GM10847 (cell line): ENCODE data around the gene DOCK10.
A peak's percentile ranks its signal among the peaks of the same experiment; 100 is the strongest.

ENCODE experiments used
- POLR2A ChIP-seq: IDR thresholded peaks from 2 replicates; pipeline ENCODE4 v1.6.1; 2011; ENCODE audit not compliant: insufficient read length; ENCODE audit errors: extremely low read depth

Gene DOCK10

DNA sequence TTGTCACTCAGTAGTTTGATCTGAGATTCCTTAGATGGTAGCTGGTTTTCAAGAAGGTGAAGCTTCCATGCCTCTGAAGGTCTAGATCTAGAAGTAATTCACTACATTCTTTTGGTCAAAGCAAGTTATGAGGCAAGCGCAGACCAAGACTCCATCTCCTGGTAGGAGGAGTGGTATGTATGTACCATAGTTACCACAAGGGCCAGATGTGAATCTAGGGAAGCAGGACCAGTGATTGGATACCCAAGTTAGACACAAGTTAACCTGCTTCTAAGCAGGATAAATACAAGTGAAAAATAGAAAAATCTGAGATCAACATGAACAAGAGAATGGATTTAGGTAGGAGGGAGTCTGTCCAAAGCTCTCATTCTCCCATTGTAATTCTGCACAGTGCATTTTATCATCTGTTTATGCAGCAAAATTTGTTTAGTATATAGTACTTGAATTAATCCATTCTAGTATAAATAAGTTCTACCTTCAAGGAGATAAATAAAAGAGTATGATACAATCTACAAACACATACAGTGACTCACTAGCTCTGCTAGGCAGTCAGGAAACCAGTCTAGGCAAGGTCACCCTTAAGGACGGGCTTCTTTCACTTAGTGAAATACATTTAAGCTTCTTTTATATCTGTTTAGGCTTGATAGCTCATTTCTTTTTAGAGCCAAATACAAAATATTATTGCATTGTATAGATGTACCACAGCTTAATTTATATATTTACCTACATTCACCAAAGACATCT is 14.2 kb upstream of the DOCK10 start:
- TF ChIP-seq POLR2A, result no peak

DNA sequence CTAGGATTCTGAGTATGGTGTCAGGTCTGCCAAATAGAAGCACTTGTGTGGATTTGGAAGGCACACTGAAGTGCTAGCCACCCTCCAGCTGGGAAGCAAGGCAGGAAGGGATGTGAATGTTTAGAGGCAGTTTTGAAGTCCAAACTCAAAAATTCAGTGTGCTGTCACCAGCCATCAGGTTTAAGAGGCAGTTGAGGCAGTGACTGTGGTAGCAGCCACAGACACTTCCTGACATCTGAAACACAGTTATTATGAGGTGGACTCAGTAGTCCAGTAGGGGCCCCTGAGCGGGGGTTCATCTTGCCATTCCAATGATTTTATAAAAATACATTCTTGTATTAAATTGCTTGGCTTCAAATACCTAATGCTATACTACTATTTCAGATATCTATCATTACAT is 13.4 kb upstream of the DOCK10 start:
- TF ChIP-seq POLR2A, result no peak

DNA sequence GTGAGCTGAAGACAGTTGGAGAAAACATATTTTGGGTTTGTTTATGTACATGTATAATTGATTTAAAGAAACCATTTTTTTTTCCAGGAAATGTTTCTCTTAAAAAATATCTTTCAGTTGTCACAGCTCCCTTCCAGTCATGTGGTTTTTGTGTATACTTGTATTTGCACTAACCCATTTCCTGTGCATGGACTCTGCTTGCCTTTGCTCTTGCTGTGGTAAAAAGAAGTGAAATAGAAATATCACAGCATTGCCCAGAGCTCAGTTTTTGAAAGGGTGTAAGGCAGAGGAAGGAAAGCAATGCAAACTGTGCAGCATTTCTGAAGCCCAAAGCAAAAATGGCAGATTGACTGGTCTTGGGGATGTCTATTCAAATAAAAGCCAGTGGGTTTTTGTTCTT is 10.4 kb upstream of the DOCK10 start:
- TF ChIP-seq POLR2A, result no peak

DNA sequence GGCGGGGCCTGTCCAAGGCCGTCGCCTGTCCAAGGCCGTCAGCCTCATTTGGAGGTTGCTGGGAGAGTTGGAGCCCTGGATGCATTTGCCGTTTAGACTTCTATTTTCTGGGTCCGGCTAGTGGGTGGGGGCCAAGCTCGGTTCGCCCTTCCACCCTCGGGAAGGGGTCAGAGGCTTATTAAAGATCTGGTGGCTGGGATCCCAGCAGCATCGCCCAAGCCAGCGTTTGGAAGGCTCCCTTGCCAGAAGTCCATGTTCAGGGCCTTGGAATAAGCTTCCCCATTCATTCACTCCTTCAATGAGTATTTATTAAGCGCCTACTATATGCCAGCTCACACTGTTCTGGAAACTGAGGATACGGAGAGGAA is 516 bp upstream of the DOCK10 start:
- no peak for TF ChIP-seq POLR2A

DNA sequence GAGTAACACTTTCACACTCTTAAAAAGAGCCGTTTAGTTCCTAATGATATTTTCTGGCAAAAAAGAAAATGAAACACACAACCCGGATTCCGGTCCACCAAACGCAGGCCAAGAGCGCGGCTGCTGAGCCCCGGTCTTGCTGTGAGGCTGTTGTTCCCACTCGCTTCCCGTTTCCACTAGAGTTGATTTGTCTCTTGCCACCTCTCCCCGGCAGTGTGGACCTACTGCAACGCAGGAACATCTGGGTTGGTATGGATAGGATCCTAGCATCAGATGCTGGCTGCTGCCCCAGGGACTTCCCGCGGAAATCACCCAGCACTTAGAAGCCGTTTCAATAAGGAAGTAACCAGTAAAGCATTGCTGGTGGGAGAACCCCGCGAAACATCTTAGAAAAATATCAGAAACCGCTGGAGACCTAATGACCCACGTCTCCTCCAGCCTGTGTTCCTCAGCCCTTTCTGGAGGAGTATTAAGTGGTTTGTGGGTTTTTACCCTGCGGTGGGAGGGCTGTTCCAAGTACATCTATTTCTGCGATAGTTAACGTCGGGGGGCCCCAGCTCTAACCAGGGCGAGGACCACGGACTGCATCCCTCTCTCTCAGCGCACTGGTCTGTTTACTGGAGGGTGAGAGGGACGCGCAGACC is 939 bp downstream of the DOCK10 start:
- TF ChIP-seq POLR2A, result peak; percentile 46

DNA sequence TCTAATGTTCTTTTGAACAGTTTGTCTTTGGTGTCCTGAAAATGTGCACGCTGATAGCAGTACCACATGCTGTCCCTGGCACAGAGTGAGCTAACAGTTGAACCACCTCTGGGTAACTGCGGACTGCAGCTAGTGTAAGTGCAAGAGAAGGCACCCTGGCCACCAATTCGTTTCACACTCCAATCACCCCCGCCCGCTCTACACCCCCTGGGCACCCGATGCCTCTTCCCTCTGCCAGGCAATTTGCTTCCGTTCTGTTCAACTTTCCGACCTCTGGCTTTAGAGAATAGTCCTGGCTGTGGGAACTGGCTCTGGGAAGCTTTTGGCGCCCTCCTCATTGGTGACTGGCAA is 1.4 kb downstream of the DOCK10 start:
- TF ChIP-seq POLR2A, result no peak

DNA sequence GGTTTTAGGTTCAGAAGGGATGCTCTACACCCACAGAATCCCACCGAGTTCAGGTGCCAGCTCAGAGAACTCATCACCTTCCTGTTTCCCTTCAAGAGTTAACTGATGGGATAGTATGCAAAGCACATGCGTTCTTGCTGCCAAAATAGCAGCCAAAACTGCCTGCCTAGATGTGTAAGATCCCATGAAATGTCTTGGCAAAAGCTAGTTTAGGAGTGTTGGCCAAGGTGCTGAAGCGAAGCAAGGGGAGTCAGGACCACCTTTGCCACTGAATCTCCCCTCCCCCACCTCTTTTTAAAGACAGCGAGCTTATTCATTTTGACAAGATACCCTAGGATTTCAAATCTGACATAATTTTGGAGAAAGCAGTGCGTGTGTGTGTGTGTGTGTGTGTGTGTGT is 2.1 kb downstream of the DOCK10 start:
- no peak for TF ChIP-seq POLR2A

DNA sequence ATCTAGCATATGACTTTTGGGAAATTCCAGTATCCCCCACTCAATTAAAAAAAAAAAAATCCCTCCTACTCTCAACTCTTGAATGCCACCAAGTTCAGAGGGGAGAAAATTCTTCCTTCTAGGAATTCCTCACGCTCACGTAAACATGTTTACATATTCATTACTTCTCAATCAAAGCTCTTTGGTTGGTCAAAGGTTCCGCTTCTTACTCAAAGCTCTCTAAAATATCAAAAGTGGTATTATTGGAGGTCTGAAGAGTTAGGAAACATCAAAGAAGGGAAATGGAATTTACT is 4.1 kb downstream of the DOCK10 start:
- TF ChIP-seq POLR2A, result no peak

DNA sequence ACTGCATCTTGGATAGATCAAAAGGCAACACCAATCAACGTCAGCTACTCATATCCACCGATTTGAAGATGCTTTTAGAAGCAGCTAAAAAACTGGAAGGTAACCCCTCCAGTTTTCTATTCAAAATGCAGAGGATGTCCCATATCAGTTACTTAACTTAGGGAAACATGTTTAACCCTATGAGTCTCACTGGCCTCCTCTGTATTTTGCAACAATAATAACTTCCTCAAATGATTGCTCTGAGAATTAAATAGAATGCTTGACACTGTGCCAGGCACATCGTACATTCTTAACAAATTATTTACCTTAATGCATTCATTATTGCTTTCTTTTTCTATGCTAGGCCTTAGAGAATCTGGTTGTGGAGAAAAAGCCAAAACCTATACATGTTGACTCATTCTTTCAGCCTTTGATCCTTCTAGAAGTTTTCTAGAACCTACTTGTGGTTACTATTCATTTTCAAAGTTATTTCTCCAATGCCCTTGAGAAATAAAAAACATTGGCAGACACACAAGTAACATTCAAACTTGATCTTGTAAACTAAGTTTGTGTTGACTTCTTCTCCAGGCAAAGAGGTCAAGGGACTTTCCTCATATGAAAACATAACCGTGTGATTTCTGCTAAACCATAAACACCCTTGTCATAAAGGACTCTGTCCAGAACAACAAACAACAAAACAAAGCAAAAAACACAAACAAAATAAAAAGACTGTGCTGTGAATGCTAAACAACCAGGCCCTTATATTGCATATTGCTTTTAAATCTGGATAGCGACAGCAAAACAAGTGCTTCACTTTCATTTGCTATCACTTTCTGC is 4.6 kb downstream of the DOCK10 start:
- TF ChIP-seq POLR2A, result no peak

DNA sequence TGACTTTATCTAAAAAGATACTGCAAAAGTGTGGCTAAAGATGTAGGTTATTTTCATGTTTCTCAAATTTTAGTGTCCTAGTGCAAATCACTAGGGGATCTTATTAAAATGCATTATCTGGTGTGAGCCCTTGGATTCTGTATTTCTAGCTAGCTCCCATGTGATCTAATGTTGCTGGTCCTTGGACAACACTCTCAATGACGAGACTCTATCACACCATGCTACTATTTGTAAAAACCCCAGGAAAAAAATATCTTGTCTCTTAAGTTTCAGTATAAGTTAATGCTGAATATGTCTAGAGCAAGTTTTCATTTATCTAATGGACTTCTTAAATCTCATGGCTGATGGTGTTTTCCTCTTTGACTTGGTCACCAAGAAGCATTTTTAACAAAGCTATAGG is 5.8 kb downstream of the DOCK10 start:
- TF ChIP-seq POLR2A, result no peak

DNA sequence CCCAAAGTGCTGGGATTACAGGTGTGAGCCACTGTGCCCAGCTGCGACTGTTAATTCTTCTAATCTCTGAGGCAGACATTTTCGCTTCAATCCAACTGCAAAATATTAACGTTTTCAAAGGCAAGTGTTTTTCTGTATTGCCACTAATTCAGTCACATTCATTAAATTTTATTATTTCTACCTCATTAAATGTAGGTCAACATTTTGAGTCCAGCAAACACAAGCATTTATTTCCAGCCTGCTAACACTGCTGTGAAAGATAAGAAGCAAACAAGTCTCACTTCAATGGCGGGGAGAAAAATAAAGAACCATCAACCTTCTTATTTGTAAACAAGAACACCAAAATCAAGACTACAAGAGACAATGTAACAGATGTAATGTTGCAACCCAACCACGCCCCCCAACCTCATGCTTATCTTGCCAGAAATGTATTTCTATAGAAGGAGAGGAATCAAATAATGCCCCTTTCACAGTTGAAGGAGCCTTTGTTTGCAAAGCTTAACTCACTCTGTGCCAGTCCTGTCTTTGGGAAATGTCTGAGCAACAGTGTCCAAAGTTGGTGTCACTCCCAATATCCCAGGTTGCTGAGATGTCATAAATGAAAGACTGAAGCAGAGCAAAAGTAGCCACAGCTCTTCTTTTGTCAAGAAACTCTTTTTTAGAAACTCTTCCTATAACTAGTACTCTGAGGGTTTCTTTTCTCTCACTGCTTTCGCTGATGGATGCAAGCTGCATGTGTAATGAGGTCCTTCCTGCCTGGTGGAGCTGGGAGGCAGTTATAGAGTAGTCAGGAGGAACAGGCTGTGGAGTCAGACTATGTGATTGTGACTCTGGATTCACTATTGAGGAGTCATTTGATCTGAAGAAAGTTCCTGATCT is 8.6 kb downstream of the DOCK10 start:
- TF ChIP-seq POLR2A, result no peak

DNA sequence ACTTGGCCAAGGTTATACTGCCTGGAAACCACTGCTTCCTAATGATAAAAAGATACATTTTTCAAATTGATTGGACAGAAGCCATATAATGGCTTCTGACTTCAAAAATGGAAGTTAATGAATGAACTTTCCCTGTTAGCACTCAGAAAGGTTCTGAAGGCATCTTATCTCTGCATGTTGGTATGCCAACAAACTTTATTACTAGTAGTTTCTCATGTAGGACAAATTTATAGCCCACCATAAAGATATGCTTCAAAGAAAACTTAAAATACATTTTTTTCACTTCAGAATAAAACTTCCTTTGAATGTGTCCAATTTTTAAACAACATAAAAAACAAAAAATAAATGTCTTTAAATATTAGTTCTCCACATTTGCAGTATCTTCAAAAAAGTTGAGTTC is 10.0 kb downstream of the DOCK10 start:
- TF ChIP-seq POLR2A, result no peak

DNA sequence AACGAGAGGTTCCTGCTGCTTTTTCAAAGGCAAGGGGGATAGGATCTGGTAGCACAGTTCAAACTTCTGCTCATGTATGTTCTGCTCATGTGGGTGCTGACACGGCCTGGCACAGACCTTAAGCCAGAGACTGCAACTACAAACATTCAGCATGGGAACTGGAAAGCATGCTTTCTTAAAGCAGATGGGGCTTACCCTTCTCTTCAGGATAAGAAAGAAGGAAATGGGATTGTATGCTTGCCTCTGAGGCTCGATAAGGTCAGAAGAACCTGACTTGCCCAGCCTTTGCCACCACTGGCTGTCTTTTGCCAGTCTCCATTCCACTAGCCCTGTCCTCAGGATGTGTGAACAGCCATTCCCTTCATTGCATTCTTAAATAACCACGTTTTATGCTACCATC is 10.7 kb downstream of the DOCK10 start:
- no peak for TF ChIP-seq POLR2A

DNA sequence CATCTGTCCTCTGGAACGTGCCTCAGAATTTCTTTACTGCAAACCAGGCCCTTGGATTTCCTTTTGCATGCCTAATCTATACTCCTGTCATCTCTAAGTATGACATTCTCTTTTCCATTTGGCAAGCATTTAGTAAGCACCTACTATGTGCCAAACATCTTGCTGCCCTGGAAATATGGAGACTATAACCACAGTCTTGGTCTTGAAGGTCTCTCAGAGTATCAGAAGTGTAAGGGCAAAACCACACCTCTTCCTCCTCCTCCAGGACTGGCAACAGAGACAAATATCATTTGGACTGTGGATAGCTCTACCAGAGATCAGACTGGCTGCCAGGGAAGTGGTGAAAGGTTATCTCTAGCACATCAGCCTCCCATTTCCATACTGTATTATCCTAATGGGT is 11.4 kb downstream of the DOCK10 start:
- TF ChIP-seq POLR2A, result no peak

DNA sequence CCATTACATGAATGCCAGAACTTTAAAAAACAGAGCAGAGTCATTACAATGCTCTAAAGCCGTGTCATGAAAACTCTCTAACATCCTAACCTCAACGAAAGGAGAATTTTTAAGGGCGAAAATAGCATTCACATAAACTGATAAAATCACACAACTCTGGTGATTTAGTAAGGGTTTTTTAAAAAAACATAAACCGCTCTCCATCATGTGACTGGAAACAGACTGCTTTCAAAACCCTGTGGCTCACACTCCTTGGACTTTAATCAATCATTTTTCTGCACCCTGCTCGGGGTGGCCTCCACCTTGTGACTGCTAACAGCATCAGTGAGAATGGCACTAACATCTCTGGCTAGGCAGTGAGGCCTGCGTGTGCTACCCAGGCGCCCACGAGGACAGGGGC is 12.1 kb downstream of the DOCK10 start:
- no peak for TF ChIP-seq POLR2A

DNA sequence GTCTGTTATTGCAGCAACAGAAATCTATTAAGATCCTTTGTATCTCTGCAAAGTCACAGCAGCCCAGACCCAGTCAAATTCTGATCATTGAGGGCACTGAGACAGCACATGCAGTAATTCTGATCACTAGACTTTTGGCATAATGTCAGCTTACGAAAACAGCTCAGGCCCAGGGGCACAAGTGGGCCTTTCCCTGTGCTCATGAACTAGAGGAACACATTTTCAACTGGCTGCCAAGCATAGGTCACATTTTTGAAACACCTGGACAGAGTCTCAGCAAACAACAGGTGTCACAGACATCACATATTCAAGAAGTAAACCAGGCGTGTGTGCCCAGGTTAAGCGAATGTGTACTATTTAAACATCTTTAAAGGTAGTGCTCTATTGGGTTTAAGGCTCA is 13.7 kb downstream of the DOCK10 start:
- TF ChIP-seq POLR2A, result no peak

DNA sequence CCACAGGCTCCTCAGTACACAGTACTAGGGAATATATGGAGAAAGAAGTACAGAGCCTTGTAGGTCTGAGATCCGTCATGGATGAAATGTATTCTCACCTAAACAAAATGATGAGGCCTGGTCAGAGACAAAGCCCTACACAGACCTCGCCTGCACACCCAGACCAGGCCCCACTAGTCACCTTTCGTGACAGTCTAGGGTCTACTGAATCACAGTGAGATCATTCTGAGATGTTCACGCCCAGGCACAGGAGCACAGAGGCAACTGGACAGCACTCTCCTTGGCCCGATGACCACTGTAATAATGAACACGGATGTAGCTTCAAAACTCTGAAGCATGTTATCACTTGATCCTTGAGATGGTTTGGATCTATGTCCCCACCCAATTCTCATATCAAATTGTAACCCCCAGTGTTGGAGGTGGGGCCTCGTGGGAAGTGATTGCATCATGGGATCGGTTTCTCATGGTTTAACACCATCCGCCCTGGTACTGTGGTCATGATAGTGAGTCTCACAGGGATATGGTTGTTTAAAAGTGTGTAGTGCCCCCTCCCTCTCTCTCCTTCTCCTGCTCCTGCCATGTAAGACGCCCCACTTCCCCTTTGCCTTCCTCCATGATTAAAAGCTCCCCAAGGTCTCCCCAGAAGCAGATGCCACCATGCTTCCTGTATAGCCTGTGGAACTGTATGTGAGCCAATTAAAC is 15.1 kb downstream of the DOCK10 start:
- TF ChIP-seq POLR2A, result no peak
